HG03045 (cell line): ENCODE results near the gene ENTREP3.

ENCODE experiments used
- ATAC-seq: cut with Tn5 transposase; IDR thresholded peaks from one replicate; pipeline ENCODE4 v1.9.1; 2021; ENCODE audit warnings: mild to moderate bottlenecking, moderate library complexity; ENCODE audit not compliant: unreplicated experiment

The ENTREP3 gene

DNA sequence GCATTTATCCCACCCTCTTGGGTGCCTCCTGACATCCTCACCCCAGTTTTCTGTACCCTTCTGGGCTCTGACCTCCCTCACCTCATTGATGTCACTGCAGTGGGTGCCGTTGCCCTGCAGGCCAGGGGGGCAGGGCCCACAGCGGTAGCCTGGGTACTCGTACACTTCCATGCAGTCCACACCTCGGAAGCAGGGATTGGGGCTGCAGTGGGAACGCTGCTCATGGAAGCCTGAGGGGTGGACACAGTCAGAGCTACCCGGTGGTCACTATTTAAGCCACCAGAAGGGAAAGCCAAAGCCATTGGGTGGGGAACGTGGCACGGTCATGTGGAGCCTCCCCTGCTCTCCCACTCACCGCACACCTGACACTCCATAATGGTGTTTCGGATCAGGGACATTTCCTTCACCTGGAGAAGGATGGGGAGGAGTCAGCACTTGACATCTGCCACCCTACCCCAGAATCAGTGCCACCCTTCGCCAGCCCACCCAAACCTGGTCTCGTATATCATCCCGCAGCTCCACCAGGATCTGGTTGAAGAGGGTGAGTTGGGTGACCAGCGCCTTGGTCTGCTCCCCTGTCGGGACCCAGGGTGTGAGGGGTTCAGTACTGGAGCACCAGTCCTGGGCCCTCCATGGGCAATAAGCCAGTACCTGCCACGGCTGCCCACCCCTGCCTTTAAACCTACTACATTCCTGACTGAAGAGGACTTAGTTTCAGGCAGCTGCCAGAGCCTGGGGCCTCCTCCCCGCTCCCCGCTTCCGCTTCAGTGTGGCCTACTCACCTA, 52.4 kb downstream of the ENTREP3 start:
- ATAC-seq = no peak

DNA sequence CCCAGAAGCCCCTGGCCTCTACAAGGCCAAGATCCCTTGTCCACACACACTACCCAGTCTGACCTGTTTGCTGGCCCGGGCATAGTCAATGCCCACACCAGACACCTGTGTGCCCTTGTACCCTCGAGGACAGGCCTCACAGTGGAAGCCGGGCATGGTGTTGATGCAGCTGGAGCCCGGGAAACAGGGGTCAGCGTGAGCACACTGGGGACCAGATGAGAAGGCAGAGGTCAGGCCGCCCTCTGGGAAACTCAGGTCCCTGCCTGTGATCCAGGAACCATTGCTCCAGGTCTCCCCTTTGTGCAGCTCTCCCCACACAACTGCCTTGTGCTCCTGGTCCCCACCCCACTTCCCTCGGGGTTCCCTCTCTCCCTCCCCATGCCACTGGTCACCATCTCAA, 53.1 kb downstream of the ENTREP3 start:
- ATAC-seq = no peak

DNA sequence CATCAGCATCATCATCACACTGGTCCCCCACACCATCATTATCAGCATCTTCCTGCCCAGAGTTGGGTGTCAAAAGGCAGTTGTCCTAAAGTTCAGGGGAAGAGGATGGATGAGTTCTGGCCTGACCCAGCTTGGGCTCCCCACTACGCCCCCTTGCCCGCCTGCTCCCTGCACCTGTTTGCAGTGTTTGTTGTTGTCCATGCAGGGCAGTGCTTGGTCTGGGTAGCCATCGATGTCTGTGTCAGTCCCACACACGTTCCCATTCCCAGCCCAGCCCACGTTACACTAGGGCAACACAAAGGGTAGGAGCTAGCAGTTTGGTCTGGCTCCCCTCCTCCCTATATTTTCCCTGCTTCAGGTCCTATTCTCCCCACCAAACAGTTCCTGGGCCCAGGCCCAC, 54.4 kb downstream of the ENTREP3 start:
- no peak for ATAC-seq

DNA sequence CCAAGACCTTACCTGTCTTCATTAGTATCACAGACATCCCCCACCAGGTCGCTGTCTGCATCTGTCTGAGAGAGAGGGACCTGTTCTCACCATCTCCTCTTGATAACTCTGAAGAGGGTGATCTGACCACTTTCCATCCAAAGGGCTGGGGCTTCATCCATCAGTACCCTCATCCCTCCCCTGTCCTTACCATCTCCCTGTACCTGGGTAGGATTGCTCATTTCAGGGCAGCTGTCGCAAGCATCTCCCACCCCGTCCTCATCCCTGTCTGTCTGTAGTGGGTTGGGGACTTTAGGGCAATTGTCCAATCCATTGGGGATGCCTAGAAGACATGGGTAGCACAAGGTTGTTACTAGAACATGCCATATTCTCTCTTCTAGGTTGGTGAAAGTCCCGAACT, 55.5 kb downstream of the ENTREP3 start:
- ATAC-seq = no peak

DNA sequence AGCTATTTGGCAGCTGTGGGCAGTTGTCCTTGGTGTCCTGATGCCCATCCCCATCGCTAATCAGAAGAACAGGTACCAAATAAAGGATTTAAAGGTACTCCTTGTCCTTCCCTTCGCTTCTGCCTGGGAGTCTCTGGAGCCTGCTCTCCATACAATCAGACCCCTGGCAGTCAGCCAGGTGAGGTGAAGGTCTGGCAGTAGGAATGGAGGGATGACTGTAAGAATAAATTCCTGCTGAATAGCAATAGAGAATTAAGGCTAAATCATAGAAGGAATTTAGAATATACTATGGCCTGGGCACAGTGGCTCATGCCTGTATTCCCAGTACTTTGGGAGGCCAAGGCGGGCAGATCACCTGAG, 56.8 kb downstream of the ENTREP3 start:
- no peak for ATAC-seq

DNA sequence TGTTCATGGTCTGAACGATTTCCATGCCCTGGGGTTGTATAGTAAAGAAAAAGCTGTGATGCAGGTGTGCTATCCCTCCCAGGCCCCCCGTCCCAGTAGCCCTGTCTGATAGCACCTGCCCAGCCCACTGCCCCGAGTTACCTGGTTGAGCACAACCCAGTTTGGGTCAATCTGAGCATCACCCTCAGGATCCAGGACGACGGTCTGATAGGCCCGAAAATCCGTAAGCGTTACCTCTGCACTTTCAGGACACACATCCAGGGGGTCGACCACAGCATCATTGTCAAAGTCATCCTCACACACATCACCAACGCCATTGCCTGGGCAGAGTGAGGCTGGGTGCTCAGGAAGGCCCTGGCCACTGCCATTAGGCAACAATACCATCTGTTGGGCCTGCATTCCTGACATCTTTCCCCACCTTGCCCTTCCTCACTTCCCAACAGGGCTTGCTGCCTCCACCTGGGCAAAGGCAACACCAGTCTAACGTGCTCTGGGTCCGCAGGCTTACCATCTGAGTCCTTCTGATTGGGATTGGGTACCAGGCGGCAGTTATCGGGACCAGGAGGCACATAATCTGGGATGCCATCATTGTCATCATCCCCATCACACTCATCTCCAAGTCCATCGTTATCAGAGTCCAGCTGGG, 57.3 kb downstream of the ENTREP3 start:
- no peak for ATAC-seq
